Cortex of kidney (tissue), 1 donor: Measurements from ENCODE around the gene MLLT3.

Experiments
- DNase-seq: peaks from one replicate; lab custom pipeline; 2025; lab: John Stamatoyannopoulos, UW

The MLLT3 gene

DNA sequence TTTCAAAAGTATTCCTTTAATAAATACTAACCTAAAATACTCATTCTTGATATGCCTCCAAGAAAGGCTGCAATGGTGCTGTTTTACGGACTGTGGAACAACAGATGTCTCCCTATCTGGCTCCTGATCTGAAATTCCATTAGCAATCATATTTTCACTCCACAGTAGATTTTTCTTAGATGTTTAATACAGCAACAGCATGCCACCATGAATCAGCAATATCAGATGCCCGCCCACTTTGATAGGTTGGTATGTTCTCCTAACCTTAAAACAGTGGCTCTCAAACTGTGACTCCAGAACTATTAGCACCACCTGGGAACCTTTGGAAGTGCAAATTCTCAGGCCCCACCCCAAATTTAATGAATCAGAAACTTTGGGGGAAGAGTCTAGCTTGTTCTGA lies 110.2 kb downstream of the MLLT3 start:
- no peak for DNase-seq

DNA sequence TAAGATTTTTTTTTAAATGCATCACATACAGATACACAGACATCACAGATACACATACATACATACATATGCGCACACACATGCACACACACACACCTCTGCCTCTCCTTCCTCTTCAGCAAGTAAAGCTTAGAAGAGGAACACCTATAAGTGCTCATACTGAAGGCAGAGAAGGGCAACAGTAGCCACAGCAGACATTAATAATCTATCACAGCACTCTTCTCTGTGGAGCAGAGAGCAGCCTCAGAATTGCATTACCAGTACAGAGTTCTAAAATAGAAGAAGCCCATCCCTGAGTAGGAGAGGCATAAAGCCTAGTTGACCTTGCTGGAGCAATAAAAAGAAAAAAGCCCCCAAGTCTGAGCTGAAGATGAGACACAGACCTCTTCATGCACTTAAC lies 110.6 kb downstream of the MLLT3 start:
- no peak for DNase-seq

DNA sequence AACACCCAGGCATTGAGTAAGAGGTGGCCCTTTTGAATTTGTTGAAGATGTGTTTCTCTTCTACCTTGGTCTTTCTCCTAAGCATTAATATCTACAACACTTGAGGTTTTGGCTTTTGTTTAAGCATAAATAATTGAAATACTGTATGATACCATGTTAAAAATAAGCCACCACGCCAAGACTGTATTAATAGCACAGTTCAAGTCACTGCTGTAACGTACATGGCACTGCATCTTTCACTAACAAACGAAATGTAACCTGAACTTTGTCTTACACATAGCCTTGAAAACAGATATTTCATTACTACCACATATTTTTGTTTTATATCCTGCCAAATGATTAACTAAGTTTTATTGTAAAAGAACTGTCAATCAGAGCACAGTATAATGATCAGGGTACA lies 112.8 kb downstream of the MLLT3 start:
- DNase-seq: no peak

DNA sequence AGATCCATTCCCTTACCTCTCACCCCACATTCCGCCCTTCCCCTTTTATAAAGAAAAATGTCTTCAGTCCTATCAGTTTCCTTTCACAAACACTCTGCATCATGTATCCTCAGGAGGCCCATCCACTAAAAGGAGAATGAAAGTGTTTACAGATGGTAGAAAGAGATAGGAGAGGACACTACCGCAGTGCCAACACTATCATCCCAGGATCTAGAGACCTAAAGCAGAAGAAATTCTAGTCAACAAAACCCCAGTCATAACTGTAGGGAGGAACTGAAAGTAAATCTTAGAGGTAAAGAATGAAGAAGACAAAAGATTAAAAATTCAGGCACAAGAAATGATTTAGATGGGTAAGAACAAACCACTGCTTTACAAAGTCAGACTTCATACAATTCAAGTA lies 114.1 kb downstream of the MLLT3 start:
- DNase-seq: no peak

DNA sequence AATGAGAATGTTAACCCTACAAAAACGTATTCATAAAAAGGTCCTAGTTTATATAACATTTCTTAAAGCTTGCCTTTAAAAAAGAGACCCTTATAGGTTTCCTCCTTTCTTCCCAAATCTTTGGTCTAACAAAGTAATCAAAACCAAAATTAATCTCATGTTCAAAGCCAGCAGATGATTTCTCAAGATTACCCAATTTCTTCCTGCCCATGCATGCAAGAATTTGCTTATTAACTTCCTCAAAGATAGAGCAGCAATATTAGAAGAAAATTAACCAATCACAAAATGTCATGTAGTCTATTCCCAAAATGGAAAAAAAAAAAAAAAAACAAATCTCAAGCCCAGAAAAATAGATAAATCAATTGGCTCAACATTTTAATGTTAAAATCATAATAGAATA lies 114.9 kb downstream of the MLLT3 start:
- DNase-seq: no peak

DNA sequence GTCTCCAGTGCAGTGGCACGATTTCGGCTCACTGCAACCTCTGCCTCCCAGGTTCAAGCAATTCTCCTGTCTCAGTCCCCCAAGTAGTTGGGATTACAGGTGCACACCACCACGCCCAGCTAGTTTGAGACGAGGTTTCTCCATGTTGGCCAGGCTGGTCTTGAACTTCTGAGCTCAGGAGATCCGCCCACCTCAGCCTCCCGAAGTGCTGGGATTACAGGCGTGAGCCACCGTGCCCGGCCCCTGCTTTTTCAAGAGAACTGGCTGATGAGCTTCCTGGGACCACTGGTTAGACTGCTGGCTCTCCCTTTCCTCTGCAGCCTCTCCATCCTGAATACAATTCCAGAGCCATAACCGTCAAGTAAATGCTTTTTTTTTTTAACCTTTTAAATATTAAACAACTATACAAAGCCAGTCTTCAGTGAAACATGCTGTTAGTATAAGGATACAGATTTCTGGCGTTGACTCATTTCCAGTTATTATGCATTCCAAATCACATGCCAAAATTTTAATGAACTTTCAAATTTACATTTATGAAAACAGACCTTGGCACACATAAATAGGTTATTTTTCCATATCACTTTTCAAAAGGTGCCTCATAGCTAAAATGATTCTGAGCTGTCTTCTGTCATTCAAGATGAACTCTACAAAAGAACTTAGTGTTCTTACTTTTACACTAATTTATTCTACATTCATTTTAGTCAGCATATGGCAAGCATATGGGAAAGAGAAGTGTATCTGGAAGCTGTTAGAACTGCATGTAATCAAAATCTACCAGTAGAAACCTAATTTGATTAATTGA lies 116.0 kb downstream of the MLLT3 start:
- no peak for DNase-seq

DNA sequence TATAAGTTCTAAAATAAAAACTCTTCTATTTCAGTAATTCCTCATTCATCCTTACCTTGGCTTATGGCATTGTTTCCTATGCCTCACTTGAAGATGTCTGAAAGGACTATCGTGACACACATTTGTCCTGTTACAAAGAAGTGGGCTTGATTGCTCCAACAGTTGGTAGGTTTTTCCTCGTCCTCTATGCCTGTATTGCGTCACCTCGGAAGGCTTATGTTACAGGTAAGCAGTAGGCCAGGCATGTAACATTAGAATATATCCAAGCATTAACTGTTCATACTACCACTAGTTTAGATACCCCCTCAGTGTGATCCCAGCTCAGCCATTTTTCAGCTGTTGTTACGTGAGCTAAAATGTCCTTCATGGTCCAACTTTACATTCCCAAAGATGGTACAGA lies 116.7 kb downstream of the MLLT3 start:
- no peak for DNase-seq

DNA sequence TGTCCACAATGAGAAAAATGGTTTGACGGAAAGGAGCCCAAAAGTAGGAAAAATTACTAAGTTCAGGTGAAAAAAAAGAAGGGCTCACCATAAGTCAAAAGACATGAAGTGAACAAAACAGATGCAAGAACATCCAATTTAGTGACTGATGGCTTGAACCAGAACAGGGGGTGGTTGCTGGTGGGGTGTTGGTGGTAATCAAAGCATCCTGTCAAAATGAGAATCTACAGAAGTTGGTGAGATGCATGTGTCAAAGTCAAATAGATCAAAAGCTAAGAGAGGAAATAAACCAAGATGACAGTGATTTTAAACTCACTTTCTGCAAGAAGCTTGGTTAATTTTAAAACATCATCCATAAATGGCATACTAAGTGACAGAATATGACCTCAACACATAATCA lies 117.4 kb downstream of the MLLT3 start:
- no peak for DNase-seq

DNA sequence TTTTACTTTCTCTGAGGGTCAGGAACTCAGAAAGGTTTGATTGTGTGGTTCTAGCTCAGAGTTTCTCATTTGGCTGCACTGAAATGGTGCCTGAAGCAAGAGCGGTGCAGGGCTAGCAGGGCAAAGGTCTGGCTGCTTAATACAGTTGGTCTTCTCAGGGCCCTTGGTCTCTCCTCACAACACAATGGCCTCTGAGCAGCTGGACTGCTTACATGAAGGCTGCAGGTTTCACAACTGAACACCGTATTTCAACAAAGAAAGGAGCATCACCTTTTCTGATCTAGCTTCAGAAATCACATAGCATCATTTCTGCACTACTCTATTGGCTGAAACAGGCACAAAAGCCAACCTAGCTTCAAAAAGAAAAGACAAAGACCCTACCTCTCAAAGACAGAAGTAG lies 122.2 kb downstream of the MLLT3 start:
- no peak for DNase-seq

DNA sequence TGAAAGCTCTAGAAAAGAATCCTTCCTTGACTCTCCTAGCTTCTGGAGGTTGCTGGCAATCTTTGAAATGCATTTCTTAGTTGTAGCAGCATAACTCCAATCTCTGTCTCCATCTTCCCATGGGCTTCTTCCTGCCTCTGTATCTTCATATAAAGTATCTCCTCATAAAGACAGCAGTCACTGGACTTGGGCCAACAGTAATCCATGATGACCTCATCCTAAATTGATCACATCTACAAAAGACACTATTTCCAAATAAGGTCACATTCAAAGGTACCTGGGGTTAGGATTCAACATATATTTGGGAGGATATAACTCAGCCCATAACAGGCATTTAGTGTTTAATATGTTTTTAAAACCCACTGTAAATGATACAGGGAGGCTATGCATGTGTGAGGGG lies 123.3 kb downstream of the MLLT3 start:
- no peak for DNase-seq

DNA sequence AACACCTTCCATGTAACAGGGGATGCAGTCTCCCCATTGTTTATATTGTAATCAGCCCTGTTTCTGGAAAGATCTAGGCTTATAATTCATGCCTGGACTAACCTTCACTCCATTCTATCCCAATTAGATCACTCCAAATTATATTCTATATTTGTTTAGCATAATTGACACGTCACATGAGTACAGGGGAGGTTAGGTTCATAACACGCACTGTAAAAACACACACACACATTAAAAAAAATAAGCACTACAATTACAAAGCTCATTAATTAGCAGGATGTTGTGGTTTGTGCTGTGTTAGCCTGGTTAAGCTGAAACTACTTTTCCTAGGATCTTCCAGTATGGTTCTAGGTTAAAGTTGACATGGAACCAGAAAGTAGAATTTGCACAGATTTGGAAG lies 126.0 kb downstream of the MLLT3 start:
- no peak for DNase-seq

DNA sequence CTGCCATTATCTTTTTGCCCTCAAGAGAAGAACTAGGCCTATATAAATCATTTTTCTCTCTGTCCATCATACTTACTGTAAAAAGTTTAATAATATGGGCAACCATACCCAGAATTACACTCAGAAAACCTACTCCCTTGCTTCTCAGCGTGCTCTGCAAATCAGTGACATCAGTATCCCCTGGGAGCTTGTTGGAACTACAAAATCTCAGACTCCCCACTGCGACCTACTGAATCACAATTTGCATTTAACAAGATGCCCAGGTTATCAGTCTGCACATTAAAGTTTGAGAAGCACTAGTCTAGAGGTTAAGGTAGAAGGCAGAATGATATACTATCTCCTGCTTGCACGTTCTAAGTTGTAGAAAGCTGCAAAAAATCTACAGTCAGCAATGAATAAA lies 127.2 kb downstream of the MLLT3 start:
- no peak for DNase-seq

DNA sequence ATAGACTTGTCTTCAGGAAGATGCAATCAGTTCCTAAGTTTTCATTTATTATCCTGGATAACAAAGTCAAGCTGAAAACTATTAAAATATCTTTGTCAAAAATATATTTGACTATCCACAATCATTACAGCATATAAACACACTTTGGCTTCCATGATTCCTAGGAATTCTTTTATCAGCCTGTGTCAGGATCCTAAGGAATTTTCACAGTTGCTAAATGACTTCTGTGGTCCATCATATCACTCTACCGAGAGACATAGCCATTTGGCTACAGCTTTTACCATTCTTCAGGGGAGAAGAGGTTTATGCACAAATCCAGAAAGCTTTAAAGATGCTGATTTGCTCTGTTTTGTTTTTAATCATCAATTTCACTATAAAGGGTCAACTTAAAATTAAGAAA lies 128.3 kb downstream of the MLLT3 start:
- no peak for DNase-seq

DNA sequence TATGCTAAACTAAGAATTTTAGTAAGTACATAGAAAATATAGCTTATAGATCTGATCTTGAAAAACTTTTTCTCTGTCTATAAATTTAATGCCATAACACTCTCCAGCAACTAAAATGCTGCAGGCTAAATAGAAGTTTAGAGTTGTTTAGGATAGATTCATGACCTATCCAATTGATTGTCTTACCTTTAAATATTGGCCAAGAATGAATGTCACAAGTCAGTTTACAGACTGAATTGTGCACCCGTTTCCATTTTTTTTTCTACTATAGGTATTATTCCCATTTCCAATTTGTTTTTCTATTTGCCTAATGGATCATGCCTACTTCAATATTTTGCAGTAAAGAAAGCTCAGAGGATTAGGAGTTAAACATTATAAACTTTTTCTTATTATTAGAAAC lies 129.5 kb downstream of the MLLT3 start:
- no peak for DNase-seq

DNA sequence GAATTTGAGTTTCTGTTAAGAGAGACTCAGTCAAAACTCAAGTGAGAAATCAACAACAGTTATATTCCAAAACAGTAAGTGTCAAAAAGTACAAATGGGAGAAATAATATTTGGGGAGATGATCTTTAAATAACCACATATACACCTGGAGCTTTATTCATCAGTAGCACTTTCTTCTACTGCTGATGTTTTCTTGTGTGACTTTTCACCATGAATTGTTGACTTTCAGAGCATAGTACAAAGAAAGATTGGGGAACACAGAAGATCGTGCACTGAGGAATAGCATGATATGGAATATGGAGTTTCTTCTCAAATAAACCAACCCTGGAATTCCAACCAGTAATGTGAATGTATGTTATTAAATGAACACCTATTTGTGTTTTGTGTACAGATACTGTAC lies 130.7 kb downstream of the MLLT3 start:
- no peak for DNase-seq

DNA sequence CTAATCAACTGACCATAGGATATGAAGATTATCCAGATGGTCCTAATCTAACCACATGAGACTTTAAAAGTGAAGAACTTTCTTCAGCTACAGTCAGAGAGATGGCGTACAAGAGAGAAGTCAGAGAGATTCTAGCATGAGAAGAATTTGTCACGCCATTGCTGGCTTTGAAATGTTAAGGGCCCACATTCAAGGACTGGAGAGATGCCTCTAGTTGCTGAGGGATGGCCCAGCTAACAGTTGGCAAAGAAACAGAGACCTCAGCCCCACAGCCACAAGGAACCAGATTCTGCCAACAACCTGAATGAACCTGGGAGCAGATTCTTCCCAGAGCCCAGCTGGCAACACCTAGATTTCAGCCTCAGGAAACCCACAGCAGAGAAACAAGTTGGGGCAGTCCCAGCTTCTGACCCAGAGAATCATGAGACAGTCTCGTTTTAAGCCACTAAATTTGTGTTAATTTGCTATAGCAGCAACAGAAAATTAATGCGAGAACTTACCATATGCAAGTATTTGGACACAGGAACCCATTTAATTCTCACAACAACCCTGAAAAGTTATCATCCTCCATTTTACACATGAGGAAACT lies 132.0 kb downstream of the MLLT3 start:
- no peak for DNase-seq

DNA sequence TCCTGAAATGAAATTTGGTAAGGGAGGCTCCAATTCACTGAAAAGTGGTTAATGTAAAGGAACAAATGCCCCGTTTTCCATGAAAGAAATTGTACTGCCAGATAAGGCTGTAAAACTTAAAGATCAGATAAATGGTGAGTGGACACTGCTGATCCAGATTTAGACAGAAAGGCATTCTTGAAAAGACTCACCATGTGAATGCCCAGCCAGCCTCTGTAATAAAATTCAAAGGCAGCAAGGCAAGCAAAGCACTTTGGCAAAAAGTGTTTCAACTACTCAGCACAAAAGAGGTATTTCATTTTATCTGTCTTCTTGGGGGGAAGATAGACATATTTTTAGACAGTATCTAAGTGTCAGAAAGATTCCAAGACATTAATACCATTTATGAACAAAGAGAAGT lies 133.6 kb downstream of the MLLT3 start:
- no peak for DNase-seq

DNA sequence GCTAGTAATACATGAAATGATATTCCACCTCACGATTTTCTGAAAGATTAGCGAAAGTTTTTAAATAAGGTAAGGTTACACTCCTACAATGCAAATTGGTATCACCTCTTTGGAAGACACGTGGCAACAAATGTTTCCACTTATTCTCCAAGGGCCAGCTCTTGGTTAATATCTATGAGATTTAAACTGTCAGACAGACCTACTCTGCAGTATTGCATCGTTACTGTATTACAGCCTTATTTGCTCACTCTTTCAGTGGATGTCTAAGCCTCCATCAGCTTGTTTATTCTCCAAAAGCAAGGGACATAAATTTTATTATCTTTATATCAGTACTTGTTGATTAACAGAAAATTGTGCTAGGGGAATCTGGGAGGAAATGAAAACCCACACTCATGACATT lies 135.7 kb downstream of the MLLT3 start:
- no peak for DNase-seq

DNA sequence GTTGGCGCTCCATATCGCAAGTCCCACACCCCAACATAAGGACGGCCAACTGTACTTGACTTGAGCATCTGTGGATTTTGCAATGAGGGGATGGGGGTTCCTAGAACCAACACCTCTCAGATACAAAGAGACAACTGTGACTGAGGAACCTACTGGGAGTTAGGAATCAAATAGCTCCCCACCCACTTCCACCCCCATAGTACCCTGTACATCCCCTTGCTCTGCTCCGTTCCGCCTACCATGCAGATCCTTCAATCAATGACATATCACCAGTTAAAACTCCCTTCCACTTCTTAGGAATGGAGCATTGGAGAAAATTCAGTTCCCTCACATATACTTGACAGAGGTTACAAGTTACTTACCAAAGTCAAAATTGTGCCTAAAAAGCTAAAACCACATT lies 140.9 kb downstream of the MLLT3 start:
- DNase-seq: no peak

DNA sequence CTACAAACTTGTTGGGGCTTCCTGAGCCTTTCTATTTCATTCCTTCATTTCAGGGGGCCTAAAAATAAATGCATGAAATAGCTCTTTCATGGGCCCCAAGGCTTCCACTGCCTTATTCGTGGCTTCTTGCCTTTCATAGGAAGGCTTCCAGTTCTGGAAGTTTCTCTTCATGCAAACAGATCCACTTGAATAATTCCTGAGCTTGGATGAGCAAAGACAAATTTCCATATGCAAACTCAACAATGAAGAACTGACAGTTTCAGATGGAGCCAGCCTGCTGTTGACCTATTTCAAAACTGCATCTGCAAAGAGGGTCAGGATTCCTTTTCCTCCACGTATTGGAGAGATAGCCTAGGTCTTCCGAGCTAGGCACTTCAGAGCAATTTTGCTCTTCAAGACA lies 142.1 kb downstream of the MLLT3 start:
- no peak for DNase-seq

DNA sequence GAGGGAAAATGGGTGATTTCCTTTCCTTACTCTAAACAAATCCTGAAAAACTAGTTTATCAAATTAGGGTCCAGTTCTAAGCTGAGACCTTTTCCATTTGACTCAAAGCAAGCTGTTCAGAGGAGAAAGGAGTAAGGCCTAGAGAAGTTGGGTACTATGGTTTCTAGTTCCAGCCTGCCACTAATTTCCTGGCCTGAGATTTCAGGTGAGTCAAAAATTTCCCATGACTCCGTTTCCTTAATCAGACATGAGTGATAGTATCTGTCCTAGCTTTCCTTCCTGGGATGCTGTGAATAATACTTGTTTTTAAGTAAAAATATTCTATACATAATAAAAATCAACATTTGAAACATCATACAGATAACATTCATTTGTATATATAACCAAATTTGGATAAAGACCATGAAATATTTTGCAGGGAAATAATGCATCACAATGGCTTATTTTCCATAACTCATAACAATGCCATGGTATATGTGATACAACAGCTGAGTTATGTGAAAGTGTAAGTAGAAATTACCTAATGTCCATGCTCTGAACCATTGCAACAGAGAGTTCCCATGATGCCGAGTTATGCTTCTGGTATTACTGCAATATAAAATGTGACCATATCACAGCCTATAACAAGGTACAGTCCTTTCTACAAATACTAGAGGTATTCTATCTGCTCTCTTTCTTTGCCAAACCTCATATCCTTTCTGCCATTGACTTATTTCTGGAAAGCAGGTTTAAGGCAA lies 142.7 kb downstream of the MLLT3 start:
- no peak for DNase-seq

DNA sequence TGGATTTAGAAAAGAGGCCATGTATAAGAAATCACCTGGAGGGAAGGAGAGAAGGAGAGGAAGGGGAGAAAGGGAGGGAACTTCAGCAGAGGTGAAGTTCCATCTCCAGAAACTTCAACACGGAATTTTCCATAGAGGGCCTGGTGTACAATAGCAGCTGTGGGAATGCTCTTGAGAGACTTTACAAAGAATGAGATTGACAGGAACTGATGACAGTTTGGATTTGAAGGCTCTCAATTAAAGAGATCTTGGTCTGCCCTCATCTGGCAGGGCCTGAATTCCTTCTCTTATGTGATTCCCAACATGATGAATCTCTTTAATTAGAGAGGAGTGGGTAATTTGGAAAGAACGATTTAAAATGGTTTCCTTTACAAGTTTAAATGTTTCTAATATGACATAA lies 143.5 kb downstream of the MLLT3 start:
- no peak for DNase-seq

DNA sequence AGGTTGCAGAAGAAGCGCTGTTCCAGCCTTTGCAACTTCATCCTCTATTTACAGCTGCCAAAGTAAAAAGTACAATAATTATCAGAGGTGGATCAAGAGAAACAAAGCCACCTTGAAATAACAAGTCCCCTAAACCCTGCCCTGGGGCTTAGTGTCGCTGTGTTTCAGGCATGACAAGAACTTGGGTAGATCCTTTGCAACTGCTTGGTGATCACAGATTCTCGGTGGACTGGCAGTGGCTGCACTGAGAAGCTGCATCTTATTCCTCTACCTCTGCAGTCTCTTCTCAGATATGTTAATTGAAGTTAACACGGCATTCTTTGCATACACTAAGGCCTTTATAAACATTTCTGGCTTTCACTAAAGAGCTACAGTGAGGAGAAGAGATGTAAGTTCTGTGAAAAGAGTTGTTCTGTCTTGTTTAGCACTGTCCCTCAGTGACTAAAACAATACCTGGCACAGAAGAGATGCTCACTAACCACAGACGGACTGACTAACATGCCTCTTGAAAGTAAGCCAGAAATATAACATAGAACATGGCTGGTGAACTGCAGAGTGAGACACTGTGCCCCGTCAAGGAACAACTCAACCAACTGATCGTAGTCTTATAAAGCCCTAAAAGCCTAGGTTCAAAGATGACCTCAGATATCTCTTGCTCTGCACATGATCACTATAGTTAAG lies 144.2 kb downstream of the MLLT3 start:
- no peak for DNase-seq
